ENCODE results near the gene LUC7L2. TPM values are rescaled to one million over a fixed set of nuclear protein-coding genes. Genes with fewer than 3 reads are reported as not detected.
"Not testable (repeated sequence)": the region's sequence is repeated elsewhere in the genome, so short reads cannot be mapped to it uniquely, and the experiment has no call there.

Gene LUC7L2
- total RNA-seq: 100 to 1,000 TPM in 1 of 2 donors, 10 to 100 TPM in 1; 61.3 to 107 TPM

GRCh38 chr7:139359366-139360209 is at the start of gene LUC7L2:
LUC7L2 (plus strand) TSS chr7:139359894; CDS start chr7:139360262, 368 bp downstream.
- peaks cover 11% of the 10 kb centered on the region for H3K4me1 ChIP-seq

GRCh38 chr7:139317939-139318505 is 41.7 kb upstream of the LUC7L2 start:
- Histone ChIP-seq H3K4me1 (no peaks in the 10 kb centered on the region), H3K27me3 (no peaks in the 10 kb centered on the region), H3K9me3 (no peaks in the 10 kb centered on the region), H3K36me3 (no peaks in the 10 kb centered on the region), H3K9ac (ENCODE audit: low read depth in 2 of 2, low read length in 2 of 2) (no peak overlapping the region), H3K27ac (no peak overlapping the region), H3K4me3 (no peak overlapping the region)
- no peak for DNase-seq
- no peak for TF ChIP-seq CTCF (IDR thresholded peaks at IDR 0.05)
- intact Hi-C loops (cut with DNase I): no loop called here

More at GRCh38 chr7:139359366-139360209, at the start of gene LUC7L2:
- DNase-seq: peak; percentile 100
- peak within 1 kb of the TSS; percentile 82 for H3K4me3 ChIP-seq
- intact Hi-C loops (cut with DNase I): no loop called here
- no peaks in the 10 kb centered on the region for H3K27me3 ChIP-seq
- peak within 1 kb of the TSS; percentile 100 for H3K27ac ChIP-seq
- no peak for TF ChIP-seq CTCF (IDR thresholded peaks at IDR 0.05)
- H3K9me3 ChIP-seq: no peaks in the 10 kb centered on the region
- no peaks in the 10 kb centered on the region for H3K36me3 ChIP-seq
- H3K9ac ChIP-seq (ENCODE audit: low read depth in 2 of 2, low read length in 2 of 2): peak within 1 kb of the TSS; percentile 98 to 100

- Histone ChIP-seq H3K27ac (no peak overlapping the region), H3K36me3 (no peaks in the 10 kb centered on the region), H3K9ac (ENCODE audit: low read depth in 2 of 2, low read length in 2 of 2) (no peak overlapping the region), H3K4me1 (no peaks in the 10 kb centered on the region), H3K9me3 (no peaks in the 10 kb centered on the region), H3K4me3 (no peak overlapping the region), H3K27me3 (no peaks in the 10 kb centered on the region)
- TF ChIP-seq CTCF (IDR thresholded peaks at IDR 0.05): peak; percentile 21
- DNase-seq: no peak
- intact Hi-C loops (cut with DNase I): no loop called here
Measured at GRCh38 chr7:139321071-139321745, 38.5 kb upstream of the LUC7L2 start.

- H3K4me1 ChIP-seq; H3K36me3 ChIP-seq; H3K9ac ChIP-seq (ENCODE audit: low read depth in 2 of 2, low read length in 2 of 2); H3K9me3 ChIP-seq; H3K4me3 ChIP-seq; intact Hi-C loops (cut with DNase I); DNase-seq; H3K27me3 ChIP-seq; H3K27ac ChIP-seq: not testable (repeated sequence)
Measured at GRCh38 chr7:139324709-139325108, 35.0 kb upstream of the LUC7L2 start.

- Histone ChIP-seq H3K9ac (ENCODE audit: low read depth in 2 of 2, low read length in 2 of 2) (no peak overlapping the region), H3K4me1 (no peaks in the 10 kb centered on the region), H3K4me3 (no peak overlapping the region), H3K9me3 (no peaks in the 10 kb centered on the region), H3K36me3 (no peaks in the 10 kb centered on the region), H3K27me3 (no peaks in the 10 kb centered on the region), H3K27ac (no peak overlapping the region)
- no peak for DNase-seq
- intact Hi-C loops (cut with DNase I): no loop called here
- no peak for TF ChIP-seq CTCF (IDR thresholded peaks at IDR 0.05)
Measured at GRCh38 chr7:139328375-139328774, 31.3 kb upstream of the LUC7L2 start.

Data from colonic mucosa (tissue), 4 donors.